Measurements from ENCODE around the gene KRT3. TPM values are rescaled to one million over a fixed set of nuclear protein-coding genes. Genes with fewer than 3 reads are reported as not detected.

Gene KRT3
- total and polyA plus RNA-seq, 2 donors (not counting 1 experiment from before 2014, with no cell fraction given) = not detected

- H3K27me3 ChIP-seq (replicated peaks in 1 of 4; ENCODE audit: control extremely low read depth in 1 of 4, control insufficient read depth in 3 of 4, insufficient read depth in 4 of 4, low read length in 3 of 4) = peaks cover 0 to 8% (median 0%) of the 10 kb centered on the region in 4 experiments
- no peak overlapping the region for H3K4me3 Mint-ChIP-seq
- POLR2A ChIA-PET = no interaction called here
- no peaks in the 10 kb centered on the region for H3K4me1 ChIP-seq (ENCODE audit: control insufficient read depth in 2 of 2, insufficient read depth in 2 of 2, low read length in 2 of 2)
- H3K4me1 Mint-ChIP-seq = no peaks in the 10 kb centered on the region
- no peak overlapping the region for H3K27ac ChIP-seq (ENCODE audit: low read length in 2 of 2)
- intact Hi-C loops (cut with micrococcal nuclease) = no loop called here
- TF ChIP-seq CTCF (IDR thresholded peaks at IDR 0.05) (no peak), EZH2 (IDR thresholded peaks at IDR 0.05; ENCODE audit: borderline replicate concordance, insufficient read depth, low read depth, low read length, poor library complexity, severe bottlenecking) (no peak)
- DNase-seq = no peak
- no peak for ATAC-seq (ENCODE audit: low read depth)
- H3K27me3 Mint-ChIP-seq = peaks cover 29% of the 10 kb centered on the region
- 90% methylated on average over 5 of the region's 6 CpGs for WGBS (ENCODE audit: insufficient coverage)
- no peaks in the 10 kb centered on the region for H3K36me3 ChIP-seq (replicated peaks in 1 of 2; ENCODE audit: control extremely low read depth in 1 of 2, control insufficient read depth in 1 of 2, extremely low read depth in 1 of 2, insufficient read depth in 2 of 2, low read length in 1 of 2)
- no peak overlapping the region for H2AFZ ChIP-seq (ENCODE audit: insufficient read depth, low read depth, low read length, poor library complexity, severe bottlenecking)
- no peaks in the 10 kb centered on the region for H3K9me3 ChIP-seq (ENCODE audit: control extremely low read depth in 1 of 3, control insufficient read depth in 2 of 3, insufficient read depth in 1 of 3, low read length in 2 of 3)
- no peak overlapping the region for H3K9ac ChIP-seq (ENCODE audit: low read length)
- no peak overlapping the region for H3K27ac Mint-ChIP-seq
- no peaks in the 10 kb centered on the region for H3K79me2 ChIP-seq (ENCODE audit: control insufficient read depth, insufficient read depth, low read length)
- no peak overlapping the region for H3K4me2 ChIP-seq (replicated peaks; ENCODE audit: low read depth, low read length, poor library complexity, severe bottlenecking)
- H4K20me1 ChIP-seq (ENCODE audit: control insufficient read depth, insufficient read depth, low read length, poor library complexity, severe bottlenecking) = no peaks in the 10 kb centered on the region
- H3K4me3 ChIP-seq (ENCODE audit: control extremely low read depth in 1 of 5, extremely low read depth in 1 of 5, insufficient read depth in 1 of 5, low read depth in 2 of 5, low read length in 4 of 5) = no peak overlapping the region
- no peaks in the 10 kb centered on the region for H3K9me3 Mint-ChIP-seq (ENCODE audit: insufficient read depth)
- CTCF ChIA-PET = no interaction called here
Measured at GRCh38 chr12:52827499-52828090, 31.7 kb upstream of the KRT3 start.

- H3K4me2 ChIP-seq (replicated peaks; ENCODE audit: low read depth, low read length, poor library complexity, severe bottlenecking) = no peak overlapping the region
- H3K9ac ChIP-seq (ENCODE audit: low read length) = no peak overlapping the region
- ChIA-PET POLR2A (no interaction called here), CTCF (no interaction called here)
- H3K4me1 ChIP-seq (ENCODE audit: control insufficient read depth in 2 of 2, insufficient read depth in 2 of 2, low read length in 2 of 2) = no peaks in the 10 kb centered on the region
- peaks cover 0 to 8% (median 0%) of the 10 kb centered on the region in 4 experiments for H3K27me3 ChIP-seq (replicated peaks in 1 of 4; ENCODE audit: control extremely low read depth in 1 of 4, control insufficient read depth in 3 of 4, insufficient read depth in 4 of 4, low read length in 3 of 4)
- H3K36me3 ChIP-seq (replicated peaks in 1 of 2; ENCODE audit: control extremely low read depth in 1 of 2, control insufficient read depth in 1 of 2, extremely low read depth in 1 of 2, insufficient read depth in 2 of 2, low read length in 1 of 2) = no peaks in the 10 kb centered on the region
- no peaks in the 10 kb centered on the region for H3K9me3 Mint-ChIP-seq (ENCODE audit: insufficient read depth)
- no peak overlapping the region for H3K27ac ChIP-seq (ENCODE audit: low read length in 2 of 2)
- no peak overlapping the region for H2AFZ ChIP-seq (ENCODE audit: insufficient read depth, low read depth, low read length, poor library complexity, severe bottlenecking)
- no peaks in the 10 kb centered on the region for H3K79me2 ChIP-seq (ENCODE audit: control insufficient read depth, insufficient read depth, low read length)
- no peaks in the 10 kb centered on the region for H3K9me3 ChIP-seq (ENCODE audit: control extremely low read depth in 1 of 3, control insufficient read depth in 2 of 3, insufficient read depth in 1 of 3, low read length in 2 of 3)
- DNase-seq (no peak), ATAC-seq (ENCODE audit: low read depth) (no peak)
- H3K4me3 Mint-ChIP-seq = no peak overlapping the region
- no peak overlapping the region for H3K27ac Mint-ChIP-seq
- no peaks in the 10 kb centered on the region for H4K20me1 ChIP-seq (ENCODE audit: control insufficient read depth, insufficient read depth, low read length, poor library complexity, severe bottlenecking)
- 93% methylated on average over 8 of the region's 11 CpGs for WGBS (ENCODE audit: insufficient coverage)
- intact Hi-C loops (cut with micrococcal nuclease) = no loop called here
- H3K4me3 ChIP-seq (ENCODE audit: control extremely low read depth in 1 of 5, extremely low read depth in 1 of 5, insufficient read depth in 1 of 5, low read depth in 2 of 5, low read length in 4 of 5) = no peak overlapping the region
- H3K27me3 Mint-ChIP-seq = peaks cover 28% of the 10 kb centered on the region
- H3K4me1 Mint-ChIP-seq = no peaks in the 10 kb centered on the region
- TF ChIP-seq CTCF (IDR thresholded peaks at IDR 0.05) = no peak
- TF ChIP-seq EZH2 (IDR thresholded peaks at IDR 0.05; ENCODE audit: borderline replicate concordance, insufficient read depth, low read depth, low read length, poor library complexity, severe bottlenecking) = no peak
Measured at GRCh38 chr12:52826611-52827498, 30.9 kb upstream of the KRT3 start.
